GM23338 (cell line): ENCODE results near the gene DNAAF9. TPM values are rescaled to one million over a fixed set of nuclear protein-coding genes. Genes with fewer than 3 reads are reported as not detected.

ENCODE experiments used
- ATAC-seq: fragments of 200-7000 bp; cut with Tn5 transposase; 3 replicates; pipeline ENCODE4 v1.9.1; 2020
- DNase-seq: peaks from one replicate; pipeline ENCODE4 v3.0.0-alpha.2; 2015; ENCODE audit warnings: low spot score
- H2AFZ ChIP-seq: fragments of 200-600 bp; sonication (generic); 2 replicates; pipeline ENCODE4 v1.8.0; 2016; ENCODE audit warnings: antibody characterized with exemption, mild to moderate bottlenecking, moderate library complexity
- H3F3A ChIP-seq: fragments of 200-600 bp; sonication (generic); replicated peaks from 2 replicates; pipeline ENCODE4 v1.8.0; 2017; ENCODE audit warnings: antibody characterized with exemption, mixed run types, low read depth
- H3K27ac ChIP-seq: fragments of 200-600 bp; sonication (generic); 2 replicates; pipeline ENCODE4 v1.6.1; 2016; ENCODE audit warnings: low read depth
- H3K27me3 ChIP-seq: fragments of 200-600 bp; sonication (generic); 2 replicates; pipeline ENCODE4 v1.8.0; 2016; ENCODE audit warnings: mild to moderate bottlenecking, mixed run types, moderate library complexity; ENCODE audit not compliant: insufficient read depth
- H3K36me3 ChIP-seq: fragments of 200-600 bp; sonication (generic); 2 replicates; pipeline ENCODE4 v1.8.0; 2016; ENCODE audit warnings: mild to moderate bottlenecking; ENCODE audit not compliant: insufficient read depth
- H3K4me1 ChIP-seq: fragments of 200-600 bp; sonication (generic); 2 replicates; pipeline ENCODE4 v1.8.0; 2016; ENCODE audit warnings: mild to moderate bottlenecking, moderate library complexity; ENCODE audit not compliant: insufficient read depth
- H3K4me2 ChIP-seq: fragments of 200-600 bp; sonication (generic); 2 replicates; pipeline ENCODE4 v1.7.1; 2017; ENCODE audit warnings: mixed run types
- H3K4me3 ChIP-seq: fragments of 200-600 bp; sonication (generic); 2 replicates; pipeline ENCODE4 v1.6.1; 2016; ENCODE audit warnings: mixed run types
- H3K79me2 ChIP-seq: fragments of 200-600 bp; sonication (generic); replicated peaks from 2 replicates; pipeline ENCODE4 v1.8.0; 2017; ENCODE audit warnings: mild to moderate bottlenecking; ENCODE audit not compliant: insufficient read depth
- H3K9me2 ChIP-seq: fragments of 200-600 bp; sonication (generic); 2 replicates; pipeline ENCODE4 v1.8.0; 2017; ENCODE audit not compliant: insufficient read depth
- H4K20me1 ChIP-seq: fragments of 200-600 bp; sonication (generic); replicated peaks from 2 replicates; pipeline ENCODE4 v1.8.0; 2017; ENCODE audit warnings: mild to moderate bottlenecking; ENCODE audit not compliant: insufficient read depth
- H3K27ac Mint-ChIP-seq: 2 replicates; pipeline ENCODE4 v1.8.0; 2020; ENCODE audit warnings: inconsistent platforms, mild to moderate bottlenecking, moderate library complexity, mixed read lengths
- H3K27me3 Mint-ChIP-seq: 3 replicates; pipeline ENCODE4 v1.8.0; 2022; ENCODE audit warnings: low read depth, mild to moderate bottlenecking, moderate library complexity, mixed read lengths, inconsistent platforms; ENCODE audit not compliant: insufficient read depth, poor library complexity
- H3K36me3 Mint-ChIP-seq: 3 replicates; pipeline ENCODE4 v1.8.0; 2021; ENCODE audit warnings: low read depth, mild to moderate bottlenecking, inconsistent platforms, moderate library complexity, mixed read lengths
- H3K4me1 Mint-ChIP-seq: 3 replicates; pipeline ENCODE4 v1.8.0; 2020; ENCODE audit warnings: mild to moderate bottlenecking, inconsistent platforms, mixed read lengths
- H3K4me3 Mint-ChIP-seq: 3 replicates; pipeline ENCODE4 v1.8.0; 2021; ENCODE audit warnings: moderate library complexity, mild to moderate bottlenecking, inconsistent platforms, mixed read lengths
- H3K9me3 Mint-ChIP-seq: 3 replicates; pipeline ENCODE4 v1.8.0; 2020; ENCODE audit warnings: moderate library complexity, mild to moderate bottlenecking, inconsistent platforms, mixed read lengths
- POLR2AphosphoS5 ChIP-seq: IDR thresholded peaks from 2 replicates; pipeline ENCODE4 v1.6.1; 2016; ENCODE audit warnings: antibody characterized with exemption, low read depth
- ZNF331 ChIP-seq: fragments of 250-450 bp; sonication (Bioruptor Pico); IDR thresholded peaks from 2 replicates; pipeline ENCODE4 v1.5.0; 2020; ENCODE audit warnings: low read depth, mild to moderate bottlenecking, moderate library complexity
- polyA plus RNA-seq: library from polyadenylated mRNA; unstranded; fragments of >200 nt; fragmentation: Nextera tagmentation; extraction: Ambion mirVana; gene quantifications from 2 replicates; pipeline ENCODE4 v1.2.1, GENCODE V29; 2016
- total RNA-seq: library from RNA; depleted of rRNA; stranded (reverse); fragments of >200 nt; shearing (Covaris generic); gene quantifications from 2 replicates; pipeline ENCODE4 v1.2.3, GENCODE V29; 2014
- TF ChIP-seq, protein P1 (sequence below): fragments of 250-450 bp; sonication (Bioruptor Pico); IDR thresholded peaks from 2 replicates; pipeline ENCODE4 v1.5.0; 2020; ENCODE audit warnings: mild to moderate bottlenecking, moderate library complexity

Gene DNAAF9
- total and polyA plus RNA-seq, 2 experiments from 2014 or later: 2.4 to 4.8 TPM

DNA sequence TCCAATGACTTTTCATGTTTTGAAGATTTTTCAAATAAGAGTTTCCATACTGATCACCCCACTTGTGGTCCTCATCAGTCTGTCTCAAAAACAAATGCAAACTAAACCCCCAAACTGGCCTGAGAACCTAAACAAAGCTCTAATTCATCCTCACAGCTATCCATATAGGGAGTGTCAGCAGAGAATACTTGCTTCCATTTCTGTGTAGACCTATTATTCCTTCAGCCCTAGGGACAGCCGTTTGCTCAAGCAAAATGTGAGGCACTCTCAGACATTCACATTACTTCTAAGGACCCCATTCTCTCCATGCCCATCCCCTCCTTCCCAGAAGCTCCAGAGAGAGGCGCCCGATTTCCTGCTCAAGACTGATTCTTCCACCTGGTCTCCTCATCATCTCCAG, 24.6 kb downstream of the DNAAF9 start (continued):
- TF ChIP-seq, protein P1, sequence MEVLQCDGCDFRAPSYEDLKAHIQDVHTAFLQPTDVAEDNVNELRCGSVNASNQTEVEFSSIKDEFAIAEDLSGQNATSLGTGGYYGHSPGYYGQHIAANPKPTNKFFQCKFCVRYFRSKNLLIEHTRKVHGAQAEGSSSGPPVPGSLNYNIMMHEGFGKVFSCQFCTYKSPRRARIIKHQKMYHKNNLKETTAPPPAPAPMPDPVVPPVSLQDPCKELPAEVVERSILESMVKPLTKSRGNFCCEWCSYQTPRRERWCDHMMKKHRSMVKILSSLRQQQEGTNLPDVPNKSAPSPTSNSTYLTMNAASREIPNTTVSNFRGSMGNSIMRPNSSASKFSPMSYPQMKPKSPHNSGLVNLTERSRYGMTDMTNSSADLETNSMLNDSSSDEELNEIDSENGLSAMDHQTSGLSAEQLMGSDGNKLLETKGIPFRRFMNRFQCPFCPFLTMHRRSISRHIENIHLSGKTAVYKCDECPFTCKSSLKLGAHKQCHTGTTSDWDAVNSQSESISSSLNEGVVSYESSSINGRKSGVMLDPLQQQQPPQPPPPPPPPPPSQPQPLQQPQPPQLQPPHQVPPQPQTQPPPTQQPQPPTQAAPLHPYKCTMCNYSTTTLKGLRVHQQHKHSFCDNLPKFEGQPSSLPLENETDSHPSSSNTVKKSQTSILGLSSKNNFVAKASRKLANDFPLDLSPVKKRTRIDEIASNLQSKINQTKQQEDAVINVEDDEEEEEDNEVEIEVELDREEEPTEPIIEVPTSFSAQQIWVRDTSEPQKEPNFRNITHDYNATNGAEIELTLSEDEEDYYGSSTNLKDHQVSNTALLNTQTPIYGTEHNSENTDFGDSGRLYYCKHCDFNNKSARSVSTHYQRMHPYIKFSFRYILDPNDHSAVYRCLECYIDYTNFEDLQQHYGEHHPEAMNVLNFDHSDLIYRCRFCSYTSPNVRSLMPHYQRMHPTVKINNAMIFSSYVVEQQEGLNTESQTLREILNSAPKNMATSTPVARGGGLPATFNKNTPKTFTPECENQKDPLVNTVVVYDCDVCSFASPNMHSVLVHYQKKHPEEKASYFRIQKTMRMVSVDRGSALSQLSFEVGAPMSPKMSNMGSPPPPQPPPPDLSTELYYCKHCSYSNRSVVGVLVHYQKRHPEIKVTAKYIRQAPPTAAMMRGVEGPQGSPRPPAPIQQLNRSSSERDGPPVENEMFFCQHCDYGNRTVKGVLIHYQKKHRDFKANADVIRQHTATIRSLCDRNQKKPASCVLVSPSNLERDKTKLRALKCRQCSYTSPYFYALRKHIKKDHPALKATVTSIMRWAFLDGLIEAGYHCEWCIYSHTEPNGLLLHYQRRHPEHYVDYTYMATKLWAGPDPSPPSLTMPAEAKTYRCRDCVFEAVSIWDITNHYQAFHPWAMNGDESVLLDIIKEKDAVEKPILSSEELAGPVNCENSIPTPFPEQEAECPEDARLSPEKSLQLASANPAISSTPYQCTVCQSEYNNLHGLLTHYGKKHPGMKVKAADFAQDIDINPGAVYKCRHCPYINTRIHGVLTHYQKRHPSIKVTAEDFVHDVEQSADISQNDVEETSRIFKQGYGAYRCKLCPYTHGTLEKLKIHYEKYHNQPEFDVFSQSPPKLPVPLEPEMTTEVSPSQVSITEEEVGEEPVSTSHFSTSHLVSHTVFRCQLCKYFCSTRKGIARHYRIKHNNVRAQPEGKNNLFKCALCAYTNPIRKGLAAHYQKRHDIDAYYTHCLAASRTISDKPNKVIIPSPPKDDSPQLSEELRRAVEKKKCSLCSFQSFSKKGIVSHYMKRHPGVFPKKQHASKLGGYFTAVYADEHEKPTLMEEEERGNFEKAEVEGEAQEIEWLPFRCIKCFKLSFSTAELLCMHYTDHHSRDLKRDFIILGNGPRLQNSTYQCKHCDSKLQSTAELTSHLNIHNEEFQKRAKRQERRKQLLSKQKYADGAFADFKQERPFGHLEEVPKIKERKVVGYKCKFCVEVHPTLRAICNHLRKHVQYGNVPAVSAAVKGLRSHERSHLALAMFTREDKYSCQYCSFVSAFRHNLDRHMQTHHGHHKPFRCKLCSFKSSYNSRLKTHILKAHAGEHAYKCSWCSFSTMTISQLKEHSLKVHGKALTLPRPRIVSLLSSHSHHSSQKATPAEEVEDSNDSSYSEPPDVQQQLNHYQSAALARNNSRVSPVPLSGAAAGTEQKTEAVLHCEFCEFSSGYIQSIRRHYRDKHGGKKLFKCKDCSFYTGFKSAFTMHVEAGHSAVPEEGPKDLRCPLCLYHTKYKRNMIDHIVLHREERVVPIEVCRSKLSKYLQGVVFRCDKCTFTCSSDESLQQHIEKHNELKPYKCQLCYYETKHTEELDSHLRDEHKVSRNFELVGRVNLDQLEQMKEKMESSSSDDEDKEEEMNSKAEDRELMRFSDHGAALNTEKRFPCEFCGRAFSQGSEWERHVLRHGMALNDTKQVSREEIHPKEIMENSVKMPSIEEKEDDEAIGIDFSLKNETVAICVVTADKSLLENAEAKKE: no peak
- TF ChIP-seq ZNF331 (CRISPR knock-in tag): no peak
- no peak for TF ChIP-seq POLR2AphosphoS5

DNA sequence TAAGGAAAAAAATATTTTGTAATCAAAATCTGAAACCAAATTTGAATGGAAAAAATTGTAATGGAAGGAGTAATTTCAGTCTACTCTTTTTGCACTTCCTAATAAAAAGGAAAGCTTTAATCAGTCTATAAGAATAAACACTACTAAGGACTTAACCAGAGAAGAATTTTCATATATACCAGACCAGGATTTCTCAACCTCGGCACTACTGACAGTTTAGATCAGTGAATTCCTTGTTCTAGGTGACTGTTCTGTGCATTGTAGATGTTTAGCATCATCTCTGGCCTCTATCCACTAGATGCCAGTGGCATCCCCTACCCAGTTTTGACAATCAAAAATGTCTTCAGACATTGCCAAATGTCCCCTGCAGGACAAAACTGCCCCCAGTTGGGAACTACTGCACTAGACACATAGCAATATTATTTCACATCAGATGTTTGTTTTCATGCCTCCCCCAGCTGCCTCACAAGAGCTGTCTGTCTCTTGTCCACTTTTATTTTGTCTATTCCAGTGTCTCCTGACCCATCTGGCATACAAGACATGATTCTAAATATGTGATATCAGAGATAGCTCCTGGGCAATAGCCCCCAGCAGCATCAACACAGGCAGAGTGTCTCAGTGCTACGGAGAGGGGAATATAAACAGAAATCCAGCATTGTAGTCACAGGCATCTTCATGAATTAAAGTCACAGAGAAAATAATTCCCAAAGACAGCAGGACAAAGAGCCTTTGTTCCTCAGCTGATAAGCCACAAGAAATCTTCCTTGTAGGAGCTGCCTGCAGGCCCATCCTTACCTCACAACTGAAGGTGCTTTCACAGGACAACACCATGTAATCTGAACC, 27.0 kb downstream of the DNAAF9 start:
- H3K4me2 ChIP-seq: no peak overlapping the region
- no peak overlapping the region for H3K27ac Mint-ChIP-seq
- ATAC-seq: no peak

More for the DNA sequence above, 27.0 kb downstream of the DNAAF9 start:
- no peaks in the 10 kb centered on the region for H3F3A ChIP-seq
- H4K20me1 ChIP-seq: no peaks in the 10 kb centered on the region; the same call in 1 of the 2 replicates
- H3K4me3 Mint-ChIP-seq: no peak overlapping the region
- H3K79me2 ChIP-seq: peaks cover under 1% of the 10 kb centered on the region; the same call in 1 of the 2 replicates
- H3K4me1 ChIP-seq: no peaks in the 10 kb centered on the region; the same call in 1 of the 2 replicates
- no peak overlapping the region for H3K27ac ChIP-seq
- no peaks in the 10 kb centered on the region for H3K27me3 ChIP-seq
- no peak overlapping the region for H2AFZ ChIP-seq
- peaks cover 10% of the 10 kb centered on the region; the same call in 1 of the 3 replicates for H3K9me3 Mint-ChIP-seq
- no peaks in the 10 kb centered on the region; the same call in 1 of the 2 replicates for H3K9me2 ChIP-seq
- H3K36me3 ChIP-seq: no peaks in the 10 kb centered on the region
- peaks cover 13% of the 10 kb centered on the region for H3K4me1 Mint-ChIP-seq
- no peak for TF ChIP-seq POLR2AphosphoS5
- H3K4me3 ChIP-seq: no peak overlapping the region
- H3K27me3 Mint-ChIP-seq: peaks cover 5% of the 10 kb centered on the region
- H3K36me3 Mint-ChIP-seq: peaks cover 25% of the 10 kb centered on the region
- no peak for DNase-seq
